NK-92 treated with Interleukin-12 subunit alpha and Interleukin-12 subunit beta, amount 100 ng/mL, for 24 hours (cell line): Measurements from ENCODE around the gene XPNPEP2.
"Not testable (repeated sequence)": the region's sequence is repeated elsewhere in the genome, so short reads cannot be mapped to it uniquely, and the experiment has no call there.

Experiments
- DNase-seq: peaks from one replicate; lab custom pipeline; 2025; lab: John Stamatoyannopoulos, UW

Gene XPNPEP2

GRCh38 chrX:129719931-129720530 lies 18.7 kb upstream of the XPNPEP2 start:
- no peak for DNase-seq

GRCh38 chrX:129720741-129721140 lies 18.0 kb upstream of the XPNPEP2 start:
- DNase-seq, result no peak

GRCh38 chrX:129721414-129721813 lies 17.4 kb upstream of the XPNPEP2 start:
- DNase-seq, result no peak

GRCh38 chrX:129721870-129722269 lies 16.9 kb upstream of the XPNPEP2 start:
- DNase-seq, result no peak

- no peak for DNase-seq
Observed at GRCh38 chrX:129723511-129723910, 15.3 kb upstream of the XPNPEP2 start.

- no peak for DNase-seq
Observed at GRCh38 chrX:129724754-129725153, 14.0 kb upstream of the XPNPEP2 start.

GRCh38 chrX:129726307-129727111 lies 12.3 kb upstream of the XPNPEP2 start:
- no peak for DNase-seq

GRCh38 chrX:129728061-129728460 lies 10.7 kb upstream of the XPNPEP2 start:
- no peak for DNase-seq

GRCh38 chrX:129731228-129731627 lies 7.6 kb upstream of the XPNPEP2 start:
- DNase-seq, result no peak

- DNase-seq, result no peak
Observed at GRCh38 chrX:129732857-129733256, 5.9 kb upstream of the XPNPEP2 start.

GRCh38 chrX:129733335-129733734 lies 5.4 kb upstream of the XPNPEP2 start:
- DNase-seq, result no peak

- DNase-seq, result no peak
Observed at GRCh38 chrX:129736491-129736890, 2.3 kb upstream of the XPNPEP2 start.

- no peak for DNase-seq
Observed at GRCh38 chrX:129737916-129738315, 863 bp upstream of the XPNPEP2 start.

- DNase-seq, result no peak
Observed at GRCh38 chrX:129739578-129739977, 799 bp downstream of the XPNPEP2 start.

GRCh38 chrX:129741880-129742758 lies 3.3 kb downstream of the XPNPEP2 start:
- DNase-seq, result no peak

GRCh38 chrX:129742759-129743152 lies 4.0 kb downstream of the XPNPEP2 start:
- DNase-seq, result not testable (repeated sequence)

GRCh38 chrX:129743821-129744220 lies 5.0 kb downstream of the XPNPEP2 start:
- no peak for DNase-seq

- DNase-seq, result no peak
Observed at GRCh38 chrX:129744861-129745321, 6.1 kb downstream of the XPNPEP2 start.

- DNase-seq, result no peak
Observed at GRCh38 chrX:129746557-129747470, 8.0 kb downstream of the XPNPEP2 start.

- no peak for DNase-seq
Observed at GRCh38 chrX:129747533-129747932, 8.8 kb downstream of the XPNPEP2 start.

GRCh38 chrX:129748305-129748704 lies 9.5 kb downstream of the XPNPEP2 start:
- DNase-seq, result no peak
